Measurements from ENCODE around the gene FBXW7. TPM values are rescaled to one million over a fixed set of nuclear protein-coding genes. Genes with fewer than 3 reads are reported as not detected.
"Not testable (repeated sequence)": the region's sequence is repeated elsewhere in the genome, so short reads cannot be mapped to it uniquely, and the experiment has no call there.

Gene FBXW7
- total RNA-seq, 4 donors from 2014 or later = 106 to 363 (median 138) TPM

DNA sequence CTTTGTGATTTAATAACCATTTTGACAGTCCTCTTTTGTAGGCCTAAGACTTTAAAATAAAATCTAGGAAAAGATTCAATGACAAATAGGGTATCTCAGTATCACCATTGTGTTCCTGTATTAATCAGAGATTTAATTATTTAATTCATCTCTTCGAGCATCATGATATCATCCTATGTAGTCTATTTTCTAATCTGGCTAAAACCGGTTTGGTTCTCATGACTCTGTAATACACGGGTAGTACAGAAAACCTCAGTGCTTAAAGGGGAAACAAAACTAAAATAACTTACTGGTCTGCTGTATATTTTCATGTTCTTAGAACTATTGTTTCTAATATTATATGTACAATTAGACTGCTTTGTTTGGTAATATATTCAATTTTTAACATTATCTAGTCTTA is 23.7 kb upstream of the FBXW7 start:
- H3K4me3 ChIP-seq = no peak overlapping the region
- no peaks in the 10 kb centered on the region for H3K27me3 ChIP-seq
- H3K36me3 ChIP-seq = no peaks in the 10 kb centered on the region
- WGBS = 75% methylated on average over 3 of the region's 3 CpGs
- H3K9me3 ChIP-seq = no peaks in the 10 kb centered on the region
- no peak overlapping the region for H3K27ac ChIP-seq
- H3K4me1 ChIP-seq = peaks cover 3% of the 10 kb centered on the region
- TF ChIP-seq EP300 (IDR thresholded peaks at IDR 0.05) = no peak
- TF ChIP-seq POLR2A (IDR thresholded peaks at IDR 0.05) = no peak
- TF ChIP-seq, protein P1, sequence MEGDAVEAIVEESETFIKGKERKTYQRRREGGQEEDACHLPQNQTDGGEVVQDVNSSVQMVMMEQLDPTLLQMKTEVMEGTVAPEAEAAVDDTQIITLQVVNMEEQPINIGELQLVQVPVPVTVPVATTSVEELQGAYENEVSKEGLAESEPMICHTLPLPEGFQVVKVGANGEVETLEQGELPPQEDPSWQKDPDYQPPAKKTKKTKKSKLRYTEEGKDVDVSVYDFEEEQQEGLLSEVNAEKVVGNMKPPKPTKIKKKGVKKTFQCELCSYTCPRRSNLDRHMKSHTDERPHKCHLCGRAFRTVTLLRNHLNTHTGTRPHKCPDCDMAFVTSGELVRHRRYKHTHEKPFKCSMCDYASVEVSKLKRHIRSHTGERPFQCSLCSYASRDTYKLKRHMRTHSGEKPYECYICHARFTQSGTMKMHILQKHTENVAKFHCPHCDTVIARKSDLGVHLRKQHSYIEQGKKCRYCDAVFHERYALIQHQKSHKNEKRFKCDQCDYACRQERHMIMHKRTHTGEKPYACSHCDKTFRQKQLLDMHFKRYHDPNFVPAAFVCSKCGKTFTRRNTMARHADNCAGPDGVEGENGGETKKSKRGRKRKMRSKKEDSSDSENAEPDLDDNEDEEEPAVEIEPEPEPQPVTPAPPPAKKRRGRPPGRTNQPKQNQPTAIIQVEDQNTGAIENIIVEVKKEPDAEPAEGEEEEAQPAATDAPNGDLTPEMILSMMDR (IDR thresholded peaks at IDR 0.05) = no peak
- TF ChIP-seq POLR2AphosphoS5 (IDR thresholded peaks at IDR 0.05) = no peak
- no peak for DNase-seq (ENCODE audit: low spot score in 2 of 2)

DNA sequence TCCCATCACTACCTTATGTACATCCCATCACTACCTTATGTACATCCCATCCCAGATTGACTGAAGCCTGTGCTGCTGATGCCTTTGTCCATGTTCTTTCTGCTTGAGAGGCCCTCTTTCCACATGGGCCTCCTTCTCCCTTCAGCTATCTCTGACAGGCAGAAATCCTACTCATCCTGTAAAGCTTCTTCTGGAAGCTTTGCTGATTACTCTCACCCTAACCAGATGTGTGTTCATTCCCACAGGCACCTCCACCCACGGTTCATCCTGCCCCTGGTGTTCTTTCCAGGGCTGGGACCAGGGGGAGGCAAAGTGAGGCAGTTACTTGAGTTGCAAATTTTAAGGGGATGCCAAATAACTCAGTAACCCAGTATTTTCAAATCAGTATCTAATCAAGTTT is 22.5 kb upstream of the FBXW7 start:
- no peak overlapping the region for H3K4me3 ChIP-seq
- DNase-seq (ENCODE audit: low spot score in 2 of 2) = no peak
- H3K36me3 ChIP-seq = no peaks in the 10 kb centered on the region
- H3K9me3 ChIP-seq = no peaks in the 10 kb centered on the region
- H3K4me1 ChIP-seq = no peaks in the 10 kb centered on the region
- H3K27me3 ChIP-seq = no peaks in the 10 kb centered on the region
- no peak overlapping the region for H3K27ac ChIP-seq
- WGBS = 58% methylated on average over 1 of the region's 1 CpG
- TF ChIP-seq EP300 (IDR thresholded peaks at IDR 0.05) (no peak), POLR2A (IDR thresholded peaks at IDR 0.05) (no peak), POLR2AphosphoS5 (IDR thresholded peaks at IDR 0.05) (no peak)
- TF ChIP-seq, protein P1 (IDR thresholded peaks at IDR 0.05) = no peak

DNA sequence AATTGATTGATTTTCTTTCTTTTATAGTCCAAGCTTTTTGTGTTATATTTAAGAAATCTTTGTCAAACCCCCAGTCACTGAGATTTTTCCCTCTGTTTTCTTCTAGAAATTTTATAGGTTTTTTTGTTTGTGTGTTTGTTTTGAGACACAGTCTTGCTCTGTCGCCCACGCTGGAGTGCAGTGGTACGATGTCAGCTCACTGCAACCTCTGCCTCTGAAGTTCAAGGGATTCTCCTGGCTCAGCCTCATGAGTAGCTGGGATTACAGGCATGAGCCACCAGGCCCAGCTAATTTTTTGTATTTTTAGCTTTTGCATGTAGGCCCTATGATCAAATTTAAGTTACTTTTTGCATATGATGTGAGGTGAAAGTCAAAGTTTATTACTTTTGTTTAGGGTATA is 20.9 kb upstream of the FBXW7 start:
- H3K4me1 ChIP-seq = no peaks in the 10 kb centered on the region
- 84% methylated on average over 3 of the region's 3 CpGs for WGBS

GRCh38 chr4:152556283-152556682 is 20.4 kb upstream of the FBXW7 start:
- Histone ChIP-seq H3K27ac (no peak overlapping the region), H3K4me1 (no peaks in the 10 kb centered on the region), H3K4me3 (no peak overlapping the region), H3K9me3 (no peaks in the 10 kb centered on the region), H3K27me3 (no peaks in the 10 kb centered on the region), H3K36me3 (no peaks in the 10 kb centered on the region)
- DNase-seq (ENCODE audit: low spot score in 2 of 2) = no peak
- TF ChIP-seq, protein P1 (IDR thresholded peaks at IDR 0.05) = no peak
- TF ChIP-seq POLR2A (IDR thresholded peaks at IDR 0.05) (no peak), EP300 (IDR thresholded peaks at IDR 0.05) (no peak), POLR2AphosphoS5 (IDR thresholded peaks at IDR 0.05) (no peak)
- 94% methylated on average over 5 of the region's 5 CpGs for WGBS

More for the DNA sequence above, 20.9 kb upstream of the FBXW7 start:
- Histone ChIP-seq H3K27ac (no peak overlapping the region), H3K36me3 (no peaks in the 10 kb centered on the region), H3K4me3 (no peak overlapping the region), H3K9me3 (no peaks in the 10 kb centered on the region), H3K27me3 (no peaks in the 10 kb centered on the region)
- no peak for DNase-seq (ENCODE audit: low spot score in 2 of 2)
- TF ChIP-seq POLR2A (IDR thresholded peaks at IDR 0.05) (no peak), EP300 (IDR thresholded peaks at IDR 0.05) (no peak), POLR2AphosphoS5 (IDR thresholded peaks at IDR 0.05) (no peak)
- TF ChIP-seq, protein P1 (IDR thresholded peaks at IDR 0.05) = no peak

DNA sequence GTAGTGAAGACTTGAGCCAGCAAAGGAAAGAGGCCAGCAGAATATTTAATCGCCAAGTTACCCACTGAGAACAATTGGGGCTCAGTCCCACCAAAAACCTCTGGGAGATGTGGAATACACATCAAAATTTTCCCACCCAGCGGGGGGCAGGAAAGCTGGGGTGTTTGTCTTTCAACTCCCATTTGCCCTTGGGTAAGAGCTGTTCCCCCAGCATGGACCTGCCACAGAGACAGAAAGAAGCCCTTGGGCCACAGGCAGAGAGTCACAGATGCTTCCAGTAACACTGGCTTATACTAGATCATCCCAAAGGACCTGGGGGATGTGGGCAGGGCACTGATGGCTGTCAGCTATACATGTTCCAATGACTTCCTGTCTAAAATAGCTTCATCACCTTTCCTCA is 18.9 kb upstream of the FBXW7 start:
- Histone ChIP-seq H3K27me3 (no peaks in the 10 kb centered on the region), H3K36me3 (no peaks in the 10 kb centered on the region), H3K9me3 (no peaks in the 10 kb centered on the region), H3K27ac (no peak overlapping the region), H3K4me3 (no peak overlapping the region), H3K4me1 (no peaks in the 10 kb centered on the region)
- no peak for DNase-seq (ENCODE audit: low spot score in 2 of 2)
- WGBS = 90% methylated on average over 2 of the region's 2 CpGs
- TF ChIP-seq EP300 (IDR thresholded peaks at IDR 0.05) (no peak), POLR2A (IDR thresholded peaks at IDR 0.05) (no peak), POLR2AphosphoS5 (IDR thresholded peaks at IDR 0.05) (no peak)
- TF ChIP-seq, protein P1 (IDR thresholded peaks at IDR 0.05) = no peak

GRCh38 chr4:152550687-152551086 is 14.8 kb upstream of the FBXW7 start:
- not testable (repeated sequence) for H3K9me3 ChIP-seq; H3K4me3 ChIP-seq; H3K27me3 ChIP-seq; DNase-seq (ENCODE audit: low spot score in 2 of 2); H3K36me3 ChIP-seq; H3K27ac ChIP-seq; H3K4me1 ChIP-seq
- 97% methylated on average over 2 of the region's 2 CpGs for WGBS
